Kidney epithelial cell (primary cell): ENCODE data around the gene RALGPS2. TPM values are rescaled to one million over a fixed set of nuclear protein-coding genes. Genes with fewer than 3 reads are reported as not detected.

Experiments used
- DNase-seq: peaks from one replicate; pipeline ENCODE4 v3.0.0-alpha.2; 2010; ENCODE audit warnings: low read depth
- H3K27me3 ChIP-seq: 2 replicates; pipeline ENCODE4 v1.6.0; 2011; ENCODE audit warnings: low read length; ENCODE audit not compliant: control insufficient read depth, insufficient read depth
- H3K36me3 ChIP-seq: 2 replicates; pipeline ENCODE4 v1.5.1; 2011; ENCODE audit warnings: low read length; ENCODE audit not compliant: control insufficient read depth, insufficient read depth
- H3K4me3 ChIP-seq: 2 replicates; pipeline ENCODE4 v1.5.1; 2011; ENCODE audit warnings: low read depth, mild to moderate bottlenecking, control low read depth, low read length
- total RNA-seq: library from RNA; depleted of rRNA; stranded (reverse); fragments of >200 nt; gene quantifications from 2 replicates; pipeline ENCODE4 v1.2.3, GENCODE V29; 2015
- TF ChIP-seq, protein P1 (sequence below): IDR thresholded peaks from 2 replicates; pipeline ENCODE4 v1.5.1; 2011; ENCODE audit warnings: mild to moderate bottlenecking, moderate library complexity, low read length, control low read depth, inconsistent platforms; ENCODE audit not compliant: insufficient read depth, poor library complexity, severe bottlenecking

Gene RALGPS2
- total RNA-seq, 1 donor from 2014 or later = 11.6 TPM

GRCh38 chr1:178808529-178808928 lies 83.5 kb downstream of the RALGPS2 start:
- Histone ChIP-seq H3K4me3 (no peak overlapping the region), H3K36me3 (no peaks in the 10 kb centered on the region), H3K27me3 (no peaks in the 10 kb centered on the region)
- TF ChIP-seq, protein P1, sequence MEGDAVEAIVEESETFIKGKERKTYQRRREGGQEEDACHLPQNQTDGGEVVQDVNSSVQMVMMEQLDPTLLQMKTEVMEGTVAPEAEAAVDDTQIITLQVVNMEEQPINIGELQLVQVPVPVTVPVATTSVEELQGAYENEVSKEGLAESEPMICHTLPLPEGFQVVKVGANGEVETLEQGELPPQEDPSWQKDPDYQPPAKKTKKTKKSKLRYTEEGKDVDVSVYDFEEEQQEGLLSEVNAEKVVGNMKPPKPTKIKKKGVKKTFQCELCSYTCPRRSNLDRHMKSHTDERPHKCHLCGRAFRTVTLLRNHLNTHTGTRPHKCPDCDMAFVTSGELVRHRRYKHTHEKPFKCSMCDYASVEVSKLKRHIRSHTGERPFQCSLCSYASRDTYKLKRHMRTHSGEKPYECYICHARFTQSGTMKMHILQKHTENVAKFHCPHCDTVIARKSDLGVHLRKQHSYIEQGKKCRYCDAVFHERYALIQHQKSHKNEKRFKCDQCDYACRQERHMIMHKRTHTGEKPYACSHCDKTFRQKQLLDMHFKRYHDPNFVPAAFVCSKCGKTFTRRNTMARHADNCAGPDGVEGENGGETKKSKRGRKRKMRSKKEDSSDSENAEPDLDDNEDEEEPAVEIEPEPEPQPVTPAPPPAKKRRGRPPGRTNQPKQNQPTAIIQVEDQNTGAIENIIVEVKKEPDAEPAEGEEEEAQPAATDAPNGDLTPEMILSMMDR = no peak
- DNase-seq = no peak

DNA sequence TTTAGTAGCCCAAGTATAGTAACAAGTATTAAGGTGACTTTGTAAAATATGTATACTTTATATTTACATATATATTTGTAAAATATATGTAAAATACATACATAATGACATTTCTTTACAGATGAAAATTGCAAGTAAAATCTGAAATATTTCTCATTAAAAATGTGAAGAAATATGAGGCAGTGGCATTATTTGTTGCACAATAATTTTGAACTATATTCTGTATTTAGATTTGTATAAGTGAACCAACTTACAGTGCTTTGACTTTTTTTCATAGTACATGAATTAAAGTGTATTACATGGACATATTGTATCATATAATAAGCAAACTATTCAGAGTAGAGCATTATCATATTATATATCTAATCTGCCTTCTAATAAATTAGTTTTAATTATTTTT lies 85.5 kb downstream of the RALGPS2 start:
- DNase-seq = no peak
- H3K27me3 ChIP-seq = no peaks in the 10 kb centered on the region
- no peaks in the 10 kb centered on the region for H3K36me3 ChIP-seq
- TF ChIP-seq, protein P1 = no peak
- H3K4me3 ChIP-seq = no peak overlapping the region

- DNase-seq = no peak
- TF ChIP-seq, protein P1 = no peak
- no peaks in the 10 kb centered on the region for H3K36me3 ChIP-seq
- H3K4me3 ChIP-seq = no peak overlapping the region
- no peaks in the 10 kb centered on the region for H3K27me3 ChIP-seq
Observed at GRCh38 chr1:178818416-178818815, 93.4 kb downstream of the RALGPS2 start.

GRCh38 chr1:178819123-178819522 lies 94.1 kb downstream of the RALGPS2 start:
- TF ChIP-seq, protein P1 = no peak
- no peaks in the 10 kb centered on the region for H3K27me3 ChIP-seq
- no peak overlapping the region for H3K4me3 ChIP-seq
- no peak for DNase-seq
- H3K36me3 ChIP-seq = no peaks in the 10 kb centered on the region

DNA sequence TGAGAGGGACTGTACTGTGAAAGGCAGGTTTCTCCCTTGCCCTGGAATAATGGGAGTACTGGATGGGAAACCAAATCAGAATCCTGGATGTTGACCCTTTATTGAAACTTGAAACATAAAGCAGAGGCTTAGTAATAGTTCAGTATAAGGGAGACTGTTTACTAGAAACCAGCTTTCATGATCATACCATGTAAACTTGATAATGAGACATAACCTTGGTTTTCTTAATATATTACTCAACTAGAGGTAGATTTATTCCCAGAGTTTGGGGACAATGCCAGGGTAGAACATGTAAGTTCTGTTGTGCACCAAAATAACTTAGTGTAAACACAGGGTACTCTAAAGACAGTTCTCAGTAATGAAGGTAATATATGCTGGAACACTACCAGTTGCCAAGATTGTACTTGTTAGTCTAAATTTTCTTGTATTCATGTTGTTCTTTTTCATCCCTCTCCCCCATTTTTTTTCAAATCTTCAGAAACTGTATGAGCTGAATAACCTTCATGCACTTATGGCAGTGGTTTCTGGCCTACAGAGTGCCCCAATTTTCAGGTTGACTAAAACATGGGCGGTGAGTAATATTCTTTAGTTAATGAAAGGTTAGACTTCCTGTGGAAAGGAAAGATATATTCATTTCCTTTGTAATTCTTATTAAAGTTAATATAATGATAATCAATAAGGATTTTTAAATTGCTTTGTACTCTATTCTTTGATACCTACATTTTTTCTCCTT lies 96.3 kb downstream of the RALGPS2 start:
- Histone ChIP-seq H3K27me3 (no peaks in the 10 kb centered on the region), H3K4me3 (no peak overlapping the region), H3K36me3 (no peaks in the 10 kb centered on the region)
- TF ChIP-seq, protein P1 = no peak
- DNase-seq = no peak

DNA sequence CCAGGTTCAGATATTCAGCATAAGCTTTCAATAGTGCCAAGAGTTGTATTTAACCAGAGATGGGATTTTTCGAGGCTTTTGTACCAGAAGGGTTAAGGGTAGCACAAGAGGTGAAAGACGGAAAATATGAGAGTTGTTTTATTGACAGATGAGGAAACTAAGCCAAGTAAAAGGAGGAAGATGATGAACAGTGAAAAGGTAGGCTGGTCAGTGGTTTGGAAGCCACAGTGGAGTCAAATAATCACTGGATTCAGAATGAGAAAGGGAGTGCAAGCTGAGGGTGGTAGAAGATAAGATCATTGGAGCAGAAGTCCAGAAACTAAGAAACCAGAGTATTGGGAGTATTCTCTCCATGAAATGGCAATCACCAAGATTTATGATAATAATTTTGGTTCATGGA lies 100.1 kb downstream of the RALGPS2 start:
- DNase-seq = no peak
- no peaks in the 10 kb centered on the region for H3K36me3 ChIP-seq
- H3K27me3 ChIP-seq = no peaks in the 10 kb centered on the region
- TF ChIP-seq, protein P1 = no peak
- H3K4me3 ChIP-seq = no peak overlapping the region
